CD14-positive monocyte (primary cell): Measurements from ENCODE around the gene PMP22. TPM values are rescaled to one million over a fixed set of nuclear protein-coding genes. Genes with fewer than 3 reads are reported as not detected.

Experiments
- DNase-seq, 3 donors: peaks; one replicate each; pipeline ENCODE4 v3.0.0-alpha.2; 2011 to 2022
- H2AFZ ChIP-seq: 2 replicates; pipeline ENCODE4 v1.6.0; 2012; ENCODE audit warnings: mild to moderate bottlenecking, low read depth, low read length, inconsistent platforms; ENCODE audit not compliant: insufficient read depth, poor library complexity, severe bottlenecking
- H3K27ac ChIP-seq, 2 donors: 1 replicate in 1 of 2; 2 replicates in 1 of 2; pipeline ENCODE4 v1.5.1; 2012 to 2013; ENCODE audit warnings: low read length in 2 of 2, control low read depth in 1 of 2, inconsistent platforms in 1 of 2, low read depth in 1 of 2, mild to moderate bottlenecking in 1 of 2
- H3K27me3 ChIP-seq, 2 donors: one replicate each; pipeline versions ENCODE4 v1.6.0 to v1.6.1; 2011 to 2013; ENCODE audit warnings: low read length in 2 of 2; ENCODE audit not compliant: control insufficient read depth in 2 of 2, insufficient read depth in 2 of 2
- H3K36me3 ChIP-seq, 2 donors: replicated peaks in 1 of 2; 1 replicate in 1 of 2; 2 replicates in 1 of 2; pipeline versions ENCODE4 v1.5.1 to v1.6.1; 2012 to 2013; ENCODE audit warnings: low read length in 2 of 2, control low read depth in 1 of 2, inconsistent platforms in 1 of 2, mild to moderate bottlenecking in 1 of 2; ENCODE audit not compliant: insufficient read depth in 2 of 2, control insufficient read depth in 1 of 2
- H3K4me1 ChIP-seq, 2 donors: 1 replicate in 1 of 2; 2 replicates in 1 of 2; pipeline versions ENCODE4 v1.5.1 to v1.6.1; 2012 to 2013; ENCODE audit warnings: low read length in 2 of 2, control low read depth in 1 of 2, inconsistent platforms in 1 of 2, mild to moderate bottlenecking in 1 of 2, moderate library complexity in 1 of 2; ENCODE audit not compliant: insufficient read depth in 2 of 2, control insufficient read depth in 1 of 2
- H3K4me2 ChIP-seq: replicated peaks from 2 replicates; pipeline ENCODE3; 2012; ENCODE audit warnings: low read length, moderate library complexity, mild to moderate bottlenecking; ENCODE audit not compliant: poor library complexity, severe bottlenecking; ENCODE audit errors: extremely low read depth
- H3K4me3 ChIP-seq, 3 experiments: fragments of 200-600 bp in 1 of 3; sonication (generic) in 1 of 3; replicated peaks in 1 of 3; 1 replicate in 2 of 3; 2 replicates in 1 of 3; pipeline ENCODE4 v1.5.1; 2011 to 2013; ENCODE audit warnings: low read length in 3 of 3, mild to moderate bottlenecking in 3 of 3, control low read depth in 2 of 3, low read depth in 2 of 3, inconsistent platforms in 1 of 3, moderate library complexity in 1 of 3
- H3K79me2 ChIP-seq: 2 replicates; pipeline ENCODE4 v1.6.0; 2012; ENCODE audit warnings: mild to moderate bottlenecking, control low read depth, inconsistent platforms, low read length, moderate library complexity; ENCODE audit not compliant: insufficient read depth
- H3K9ac ChIP-seq: 2 replicates; pipeline ENCODE4 v1.6.0; 2017; ENCODE audit warnings: low read length, mild to moderate bottlenecking; ENCODE audit not compliant: insufficient read depth, poor library complexity, severe bottlenecking
- H3K9me3 ChIP-seq, 2 donors: replicated peaks in 1 of 2; 1 replicate in 1 of 2; 2 replicates in 1 of 2; pipeline versions ENCODE4 v1.5.1 to v1.6.1; 2012 to 2013; ENCODE audit warnings: low read length in 2 of 2, control low read depth in 1 of 2; ENCODE audit not compliant: control insufficient read depth in 1 of 2, insufficient read depth in 1 of 2
- H4K20me1 ChIP-seq: 2 replicates; pipeline ENCODE4 v1.6.0; 2012; ENCODE audit warnings: mild to moderate bottlenecking, low read length, control low read depth, moderate library complexity; ENCODE audit not compliant: insufficient read depth
- H3K27ac Mint-ChIP-seq, 7 donors: one replicate each; pipeline ENCODE4 v1.8.0; 2020; ENCODE audit warnings: mild to moderate bottlenecking in 7 of 7, mixed read lengths in 7 of 7, moderate library complexity in 6 of 7, inconsistent platforms in 2 of 7
- H3K27me3 Mint-ChIP-seq, 3 donors: one replicate each; pipeline ENCODE4 v1.8.0; 2021 to 2022; ENCODE audit warnings: low read depth in 3 of 3, mild to moderate bottlenecking in 3 of 3, mixed read lengths in 3 of 3, moderate library complexity in 3 of 3, inconsistent platforms in 1 of 3
- H3K36me3 Mint-ChIP-seq, 2 donors: one replicate each; pipeline ENCODE4 v1.8.0; 2020; ENCODE audit warnings: mixed read lengths in 2 of 2, inconsistent platforms in 1 of 2, mild to moderate bottlenecking in 1 of 2
- H3K4me1 Mint-ChIP-seq: one replicate; pipeline ENCODE4 v1.8.0; 2020; ENCODE audit warnings: mild to moderate bottlenecking, mixed read lengths
- H3K4me3 Mint-ChIP-seq, 2 donors: one replicate each; pipeline ENCODE4 v1.8.0; 2020; ENCODE audit warnings: mild to moderate bottlenecking in 2 of 2, mixed read lengths in 2 of 2, moderate library complexity in 1 of 2
- H3K9me3 Mint-ChIP-seq, 7 donors: one replicate each; pipeline ENCODE4 v1.8.0; 2020 to 2022; ENCODE audit warnings: mixed read lengths in 7 of 7, mild to moderate bottlenecking in 6 of 7, moderate library complexity in 6 of 7, inconsistent platforms in 2 of 7
- CTCF ChIP-seq: fragments of 200-600 bp; IDR thresholded peaks from one replicate; pipeline ENCODE4 v1.8.0; 2022; ENCODE audit warnings: antibody characterized with exemption, mild to moderate bottlenecking
- WGBS: methylation state at CpG from one replicate; pipeline ENCODE4 v1.1.5; 2013; ENCODE audit warnings: missing lambda C conversion rate; ENCODE audit not compliant: insufficient coverage; 5-methylcytosine and 5-hydroxymethylcytosine counted together
- intact Hi-C, 2 donors: fragments of 100-400 bp; cut with micrococcal nuclease; formaldehyde crosslinking; loops; one replicate each; pipeline versions ENCODE4 v1.15.0 to v1.15.1; 2023
- polyA plus RNA-seq, 3 donors: library from polyadenylated mRNA; depleted of rRNA in 1 of 3; unstranded in 2 of 3; stranded (reverse) in 1 of 3; fragments of 300-500 nt in 2 of 3; fragments of >200 nt in 1 of 3; fragmentation: Illumina TruSeq in 2 of 3; gene quantifications; 1 replicate in 2 of 3; 2 replicates in 1 of 3; pipeline ENCODE4 v1.2.3, GENCODE V29; 2012 to 2021

The PMP22 gene
- polyA plus RNA-seq, 3 donors: 1.2 to 3.9 (median 1.3) TPM

- Histone ChIP-seq H3K4me2 (no peak overlapping the region), H3K27me3 (no peaks in the 10 kb centered on the region), H2AFZ (no peak overlapping the region), H3K79me2 (no peaks in the 10 kb centered on the region), H3K4me1 (no peaks in the 10 kb centered on the region), H4K20me1 (no peaks in the 10 kb centered on the region), H3K36me3 (no peaks in the 10 kb centered on the region), H3K4me3 (no peak overlapping the region), H3K9ac (no peak overlapping the region), H3K27ac (no peak overlapping the region), H3K9me3 (no peaks in the 10 kb centered on the region)
- Mint-ChIP-seq H3K27ac (no peak overlapping the region), H3K9me3 (peaks cover 0 to 8% (median 2%) of the 10 kb centered on the region in 7 donors), H3K4me1 (no peaks in the 10 kb centered on the region), H3K27me3 (peaks cover 10 to 11% (median 10%) of the 10 kb centered on the region in 3 donors), H3K4me3 (no peak overlapping the region), H3K36me3 (no peaks in the 10 kb centered on the region)
- no peak for TF ChIP-seq CTCF
- no CpG with 5 or more reads among the region's 2 CpGs for WGBS
- intact Hi-C loops: no loop called here
- no peak for DNase-seq
These were observed 44.3 kb downstream of the PMP22 start for GRCh38 chr17:15220785-15221184.

GRCh38 chr17:15216481-15216880 is 48.6 kb downstream of the PMP22 start:
- H3K4me1 ChIP-seq: no peaks in the 10 kb centered on the region
- H3K27ac ChIP-seq: no peak overlapping the region
- Mint-ChIP-seq H3K27me3 (peaks cover under 1 to 10% (median 10%) of the 10 kb centered on the region in 3 donors), H3K4me3 (no peak overlapping the region), H3K27ac (no peak overlapping the region), H3K4me1 (no peaks in the 10 kb centered on the region), H3K36me3 (no peaks in the 10 kb centered on the region), H3K9me3 (peaks cover 0 to 1% (median 0%) of the 10 kb centered on the region in 7 donors)
- H3K36me3 ChIP-seq: no peaks in the 10 kb centered on the region
- intact Hi-C loops: no loop called here
- no peaks in the 10 kb centered on the region for H3K27me3 ChIP-seq
- no peaks in the 10 kb centered on the region for H3K9me3 ChIP-seq
- no CpG with 5 or more reads among the region's 2 CpGs for WGBS
- TF ChIP-seq CTCF: no peak
- DNase-seq: no peak
- no peak overlapping the region for H2AFZ ChIP-seq
- no peaks in the 10 kb centered on the region for H4K20me1 ChIP-seq
- no peak overlapping the region for H3K4me2 ChIP-seq
- no peak overlapping the region for H3K4me3 ChIP-seq
- H3K9ac ChIP-seq: no peak overlapping the region
- H3K79me2 ChIP-seq: no peaks in the 10 kb centered on the region
